Activated CD8-positive, alpha-beta T cell treated with anti-CD3 and anti-CD28 coated beads for 36 hours (primary cell): ENCODE data around the gene CCHCR1. TPM values are rescaled to one million over a fixed set of nuclear protein-coding genes. Genes with fewer than 3 reads are reported as not detected.
"Not testable (repeated sequence)": the region's sequence is repeated elsewhere in the genome, so short reads cannot be mapped to it uniquely, and the experiment has no call there.

Source experiments
- ATAC-seq: fragments of 200-7000 bp; cut with Tn5 transposase; one replicate; pipeline ENCODE4 v1.10.0; 2021; ENCODE audit warnings: mild to moderate bottlenecking, moderate library complexity
- CTCF ChIA-PET: fragments of 350-600 bp; sonication (Branson Sonifier 250); formaldehyde crosslinking; loops from one replicate; lab custom pipeline; 2021; ENCODE audit warnings: antibody characterized with exemption; lab: Charles Lee
- POLR2A ChIA-PET: fragments of 350-600 bp; sonication (Branson Sonifier 250); formaldehyde crosslinking; loops from one replicate; lab custom pipeline; 2021; ENCODE audit warnings: antibody characterized with exemption; lab: Charles Lee
- DNase-seq: peaks from one replicate; pipeline ENCODE4 v3.0.0-alpha.2; 2020
- H3K27ac Mint-ChIP-seq: one replicate; pipeline ENCODE4 v1.8.0; 2021; ENCODE audit warnings: mild to moderate bottlenecking, mixed read lengths
- H3K27me3 Mint-ChIP-seq: one replicate; pipeline ENCODE4 v1.8.0; 2021; ENCODE audit warnings: mixed read lengths
- H3K36me3 Mint-ChIP-seq: one replicate; pipeline ENCODE4 v1.8.0; 2021; ENCODE audit warnings: low read depth, mixed read lengths
- H3K4me1 Mint-ChIP-seq: one replicate; pipeline ENCODE4 v1.8.0; 2021; ENCODE audit warnings: low read depth, mixed read lengths
- H3K4me3 Mint-ChIP-seq: one replicate; pipeline ENCODE4 v1.8.0; 2021; ENCODE audit warnings: mild to moderate bottlenecking, moderate library complexity, mixed read lengths
- H3K9me3 Mint-ChIP-seq: one replicate; pipeline ENCODE4 v1.8.0; 2021; ENCODE audit warnings: mixed read lengths
- intact Hi-C: fragments of 100-400 bp; cut with micrococcal nuclease; formaldehyde crosslinking; loops from one replicate; pipeline ENCODE4 v1.10.0; 2022
- total RNA-seq, 2 experiments: library from RNA; stranded (reverse); gene quantifications; one replicate each; pipeline ENCODE4 v1.2.3, GENCODE V29; 2021
- TF ChIP-seq, protein P1 (sequence below): fragments of 200-600 bp; IDR thresholded peaks from one replicate; pipeline ENCODE4 v1.8.0; 2022; ENCODE audit warnings: antibody characterized with exemption, mild to moderate bottlenecking

Gene CCHCR1
- total RNA-seq, 2 experiments from 2014 or later = 39.2 to 39.8 TPM

- Mint-ChIP-seq H3K4me3 (peak overlapping the region; percentile 85), H3K27ac (peak overlapping the region; percentile 97), H3K4me1 (peaks cover 55% of the 10 kb centered on the region), H3K27me3 (no peaks in the 10 kb centered on the region), H3K36me3 (peaks cover 22% of the 10 kb centered on the region), H3K9me3 (peaks cover 8% of the 10 kb centered on the region)
- DNase-seq (peak; percentile 45), ATAC-seq (no peak)
- ChIA-PET CTCF (interaction anchor here (3.0 kb wide), 1 partner anchor 163 kb away, joined by 20 read pairs; no protein-coding TSS in a partner anchor), POLR2A (interaction anchor here (0.6 to 1.7 kb wide), 9 partner anchors 12 to 198 kb away, joined by 3 to 5 read pairs (median 3); partner anchors contain the start of gene TCF19)
- TF ChIP-seq, protein P1, sequence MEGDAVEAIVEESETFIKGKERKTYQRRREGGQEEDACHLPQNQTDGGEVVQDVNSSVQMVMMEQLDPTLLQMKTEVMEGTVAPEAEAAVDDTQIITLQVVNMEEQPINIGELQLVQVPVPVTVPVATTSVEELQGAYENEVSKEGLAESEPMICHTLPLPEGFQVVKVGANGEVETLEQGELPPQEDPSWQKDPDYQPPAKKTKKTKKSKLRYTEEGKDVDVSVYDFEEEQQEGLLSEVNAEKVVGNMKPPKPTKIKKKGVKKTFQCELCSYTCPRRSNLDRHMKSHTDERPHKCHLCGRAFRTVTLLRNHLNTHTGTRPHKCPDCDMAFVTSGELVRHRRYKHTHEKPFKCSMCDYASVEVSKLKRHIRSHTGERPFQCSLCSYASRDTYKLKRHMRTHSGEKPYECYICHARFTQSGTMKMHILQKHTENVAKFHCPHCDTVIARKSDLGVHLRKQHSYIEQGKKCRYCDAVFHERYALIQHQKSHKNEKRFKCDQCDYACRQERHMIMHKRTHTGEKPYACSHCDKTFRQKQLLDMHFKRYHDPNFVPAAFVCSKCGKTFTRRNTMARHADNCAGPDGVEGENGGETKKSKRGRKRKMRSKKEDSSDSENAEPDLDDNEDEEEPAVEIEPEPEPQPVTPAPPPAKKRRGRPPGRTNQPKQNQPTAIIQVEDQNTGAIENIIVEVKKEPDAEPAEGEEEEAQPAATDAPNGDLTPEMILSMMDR = no peak
- intact Hi-C loops = loop anchor here (5.0 kb wide), 1 partner anchor 150 kb away; no protein-coding TSS in a partner anchor
Measured at GRCh38 chr6:31202259-31203166, 44.9 kb upstream of the CCHCR1 start.

GRCh38 chr6:31199105-31199452 is 41.5 kb upstream of the CCHCR1 start:
- intact Hi-C loops = loop anchor here (5.0 kb wide), 1 partner anchor 73 kb away; the partner anchor contains the start of gene HLA-C
- Mint-ChIP-seq H3K9me3 (peaks cover 12% of the 10 kb centered on the region), H3K27ac (peak overlapping the region; percentile 84), H3K36me3 (peaks cover 34% of the 10 kb centered on the region), H3K4me1 (peaks cover 60% of the 10 kb centered on the region), H3K4me3 (peak overlapping the region; percentile 80)
- not testable (repeated sequence) for H3K27me3 Mint-ChIP-seq, ATAC-seq, DNase-seq
- POLR2A ChIA-PET = interaction anchor here (0.9 to 1.7 kb wide), 4 partner anchors 24 to 155 kb away, joined by 3 to 4 read pairs (median 3); no protein-coding TSS in a partner anchor
- CTCF ChIA-PET = interaction anchor here (3.8 kb wide), 1 partner anchor 168 kb away, joined by 38 read pairs; no protein-coding TSS in a partner anchor

DNA sequence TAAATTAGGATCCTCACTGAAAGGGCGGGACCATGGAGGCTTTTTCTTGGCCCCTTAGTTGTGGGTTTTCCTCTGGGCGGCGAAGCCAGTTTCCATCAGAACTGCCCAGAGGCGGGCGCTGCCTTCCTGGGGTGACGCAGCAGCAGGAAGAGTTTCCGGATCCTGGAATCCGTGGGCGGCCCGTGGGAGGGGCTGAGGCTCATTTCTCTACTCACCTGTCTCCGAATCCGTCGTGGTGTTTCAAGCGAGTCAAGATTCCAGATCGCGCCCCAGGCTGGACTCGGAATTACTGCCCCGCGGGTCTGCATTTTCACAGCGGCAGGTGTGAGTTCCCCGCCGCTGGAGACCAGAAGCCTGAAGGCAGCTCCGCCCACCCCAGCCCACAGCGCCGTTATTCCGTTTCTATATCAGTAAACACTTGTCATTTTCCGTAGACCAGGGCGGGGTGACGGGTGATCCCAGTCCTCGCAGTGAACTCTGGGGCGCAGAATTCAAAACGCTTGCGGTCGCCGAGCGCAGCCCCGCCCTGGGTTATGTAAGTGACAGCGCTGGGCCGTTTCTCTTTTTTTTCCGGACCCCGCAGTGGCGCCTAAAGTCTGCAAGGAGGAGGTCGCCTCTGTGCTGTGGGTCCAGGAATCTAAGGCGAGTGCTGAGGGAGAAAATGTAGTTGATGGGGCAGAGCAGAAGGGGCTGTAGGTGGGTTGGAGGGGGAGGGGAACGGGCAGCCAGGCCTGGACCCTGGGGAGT is 40.1 kb upstream of the CCHCR1 start:
- ATAC-seq = peak; percentile 81

GRCh38 chr6:31196251-31197022 is 38.8 kb upstream of the CCHCR1 start:
- not testable (repeated sequence) for ATAC-seq, H3K27me3 Mint-ChIP-seq, DNase-seq
- CTCF ChIA-PET = interaction anchor here (0.8 to 3.8 kb wide), 9 partner anchors 10 to 261 kb away, joined by 3 to 38 read pairs (median 4); partner anchors contain the start of gene PSORS1C2
- H3K4me3 Mint-ChIP-seq = peak overlapping the region; percentile 80
- intact Hi-C loops = loop anchor here (2.0 to 5.0 kb wide), 2 partner anchors 76 to 170 kb away; partner anchors contain the start of gene HLA-C
- H3K27ac Mint-ChIP-seq = peak overlapping the region; percentile 96
- peaks cover 12% of the 10 kb centered on the region for H3K9me3 Mint-ChIP-seq
- H3K4me1 Mint-ChIP-seq = peaks cover 39% of the 10 kb centered on the region
- POLR2A ChIA-PET = interaction anchor here (0.6 to 2.3 kb wide), 13 partner anchors 21 to 456 kb away, joined by 3 to 15 read pairs (median 3); partner anchors contain the start of genes PSORS1C2 and TCF19
- peaks cover 30% of the 10 kb centered on the region for H3K36me3 Mint-ChIP-seq

More for the DNA sequence above, 40.1 kb upstream of the CCHCR1 start:
- Mint-ChIP-seq H3K4me1 (peaks cover 49% of the 10 kb centered on the region), H3K27me3 (no peaks in the 10 kb centered on the region), H3K9me3 (peaks cover 12% of the 10 kb centered on the region), H3K36me3 (peaks cover 34% of the 10 kb centered on the region), H3K27ac (peak overlapping the region; percentile 96), H3K4me3 (peak overlapping the region; percentile 80)
- peak; percentile 99 for DNase-seq
- intact Hi-C loops = loop anchor here (2.0 to 5.0 kb wide), 2 partner anchors 75 to 169 kb away; partner anchors contain the start of gene HLA-C
- POLR2A ChIA-PET = interaction anchor here (0.7 to 2.3 kb wide), 11 partner anchors 25 to 582 kb away, joined by 3 to 15 read pairs (median 4); partner anchors contain the start of gene TCF19
- TF ChIP-seq, protein P1 = no peak
- CTCF ChIA-PET = interaction anchor here (0.7 to 3.8 kb wide), 4 partner anchors 9 to 178 kb away, joined by 3 to 38 read pairs (median 4); no protein-coding TSS in a partner anchor

DNA sequence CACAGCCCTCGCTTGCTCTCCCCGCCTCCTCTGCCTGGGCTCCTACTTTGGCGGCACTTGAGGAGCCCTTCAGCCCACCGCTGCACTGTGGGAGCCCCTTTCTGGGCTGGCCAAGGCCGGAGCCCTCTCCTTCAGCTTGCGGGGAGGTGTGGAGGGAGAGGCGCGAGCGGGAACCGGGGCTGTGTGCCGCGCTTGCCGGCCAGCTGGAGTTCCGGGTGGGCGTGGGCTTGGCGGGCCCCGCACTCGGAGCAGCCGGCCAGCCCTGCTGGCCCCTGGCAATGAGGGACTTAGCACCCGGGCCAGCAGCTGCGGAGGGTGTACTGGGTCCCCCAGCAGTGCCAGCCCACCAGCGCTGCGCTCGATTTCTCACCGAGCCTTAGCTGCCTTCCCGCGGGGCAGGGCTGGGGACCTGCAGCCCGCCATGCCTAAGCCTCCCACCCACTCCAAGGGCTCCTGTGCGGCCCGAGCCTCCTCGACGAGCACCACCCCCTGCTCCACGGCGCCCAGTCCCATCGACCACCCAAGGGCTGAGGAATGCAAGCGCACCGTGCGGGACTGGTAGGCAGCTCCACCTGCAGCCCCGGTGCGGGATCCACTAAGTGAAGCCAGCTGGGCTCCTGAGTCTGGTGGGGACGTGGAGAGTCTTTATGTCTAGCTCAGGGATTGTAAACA is 37.8 kb upstream of the CCHCR1 start:
- not testable (repeated sequence) for ATAC-seq, DNase-seq, H3K9me3 Mint-ChIP-seq, H3K27me3 Mint-ChIP-seq
- Mint-ChIP-seq H3K27ac (peak overlapping the region; percentile 96), H3K36me3 (peaks cover 24% of the 10 kb centered on the region), H3K4me1 (peaks cover 33% of the 10 kb centered on the region), H3K4me3 (peak overlapping the region; percentile 80)
- CTCF ChIA-PET = interaction anchor here (1.5 to 3.8 kb wide), 4 partner anchors 57 to 172 kb away, joined by 5 to 38 read pairs (median 13); partner anchors contain the start of gene PSORS1C2
- intact Hi-C loops = loop anchor here (5.0 kb wide), 1 partner anchor 77 kb away; the partner anchor contains the start of gene HLA-C
- POLR2A ChIA-PET = interaction anchor here (0.9 to 1.2 kb wide), 3 partner anchors 20 to 205 kb away, joined by 3 read pairs; no protein-coding TSS in a partner anchor
